Fibroblast of upper back skin (primary cell): ENCODE data around the gene SASH3.

Experiments used
- DNase-seq: peaks from one replicate; pipeline ENCODE4 v3.0.0-alpha.2; 2013

SASH3 gene

DNA sequence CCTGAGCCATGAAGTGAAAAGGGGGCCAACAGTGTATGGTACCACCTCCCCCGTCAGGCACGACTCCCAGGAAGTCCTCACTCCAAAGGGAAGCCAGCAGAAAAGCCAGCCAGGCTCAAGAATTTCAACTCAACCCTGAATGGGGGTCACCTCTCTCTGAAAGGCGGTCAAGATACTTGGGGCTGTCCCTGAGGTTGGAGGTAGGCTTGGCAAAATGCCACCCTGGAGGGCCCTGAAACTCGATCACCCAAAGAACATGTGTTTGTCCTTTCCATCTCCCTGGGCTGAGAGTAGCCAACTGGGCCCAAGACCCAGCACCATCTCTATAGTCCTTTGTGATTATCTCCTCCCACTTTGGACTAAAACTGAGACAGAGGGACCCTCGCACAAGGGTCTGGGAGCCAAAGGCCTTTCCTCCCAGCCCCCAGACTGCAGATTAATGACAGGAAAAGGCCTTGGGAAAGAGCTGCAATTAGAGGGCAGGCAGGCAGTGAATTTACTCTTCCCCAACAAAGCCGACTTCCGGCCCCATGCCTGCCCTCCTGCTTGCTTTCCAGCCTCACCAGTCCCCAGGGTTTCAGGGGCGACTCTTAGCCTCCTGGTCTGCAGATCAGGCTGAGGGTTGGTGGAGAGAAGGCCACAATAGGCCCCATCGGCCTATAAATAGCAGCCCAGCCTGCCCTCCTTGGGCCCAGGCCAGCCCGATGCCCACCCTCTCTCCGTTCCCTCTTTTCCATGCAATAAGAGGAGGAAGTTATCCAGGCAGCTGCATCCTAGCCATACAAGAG lies 5.6 kb downstream of the SASH3 start:
- DNase-seq: no peak

DNA sequence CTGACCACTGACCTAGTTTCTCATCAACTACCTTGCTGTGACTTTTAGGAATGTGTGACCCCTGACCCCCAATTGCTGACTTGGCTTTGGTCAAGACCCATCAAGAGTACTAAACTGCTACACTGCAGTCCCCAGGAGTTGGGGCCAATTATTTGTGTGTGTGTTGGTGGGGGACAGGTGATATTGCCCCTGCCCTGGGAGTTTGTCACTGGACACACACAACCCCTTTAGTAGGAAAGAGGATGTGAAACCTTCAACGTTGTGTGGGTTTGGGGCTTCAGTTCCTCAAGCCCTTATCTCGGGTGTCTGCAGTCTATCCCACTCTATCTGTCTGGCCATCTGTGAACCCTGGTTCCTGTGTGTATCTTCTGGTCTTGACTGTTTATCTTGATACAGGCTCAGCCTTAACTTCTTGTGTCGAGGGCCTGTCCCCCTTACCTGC lies 6.5 kb downstream of the SASH3 start:
- no peak for DNase-seq

DNA sequence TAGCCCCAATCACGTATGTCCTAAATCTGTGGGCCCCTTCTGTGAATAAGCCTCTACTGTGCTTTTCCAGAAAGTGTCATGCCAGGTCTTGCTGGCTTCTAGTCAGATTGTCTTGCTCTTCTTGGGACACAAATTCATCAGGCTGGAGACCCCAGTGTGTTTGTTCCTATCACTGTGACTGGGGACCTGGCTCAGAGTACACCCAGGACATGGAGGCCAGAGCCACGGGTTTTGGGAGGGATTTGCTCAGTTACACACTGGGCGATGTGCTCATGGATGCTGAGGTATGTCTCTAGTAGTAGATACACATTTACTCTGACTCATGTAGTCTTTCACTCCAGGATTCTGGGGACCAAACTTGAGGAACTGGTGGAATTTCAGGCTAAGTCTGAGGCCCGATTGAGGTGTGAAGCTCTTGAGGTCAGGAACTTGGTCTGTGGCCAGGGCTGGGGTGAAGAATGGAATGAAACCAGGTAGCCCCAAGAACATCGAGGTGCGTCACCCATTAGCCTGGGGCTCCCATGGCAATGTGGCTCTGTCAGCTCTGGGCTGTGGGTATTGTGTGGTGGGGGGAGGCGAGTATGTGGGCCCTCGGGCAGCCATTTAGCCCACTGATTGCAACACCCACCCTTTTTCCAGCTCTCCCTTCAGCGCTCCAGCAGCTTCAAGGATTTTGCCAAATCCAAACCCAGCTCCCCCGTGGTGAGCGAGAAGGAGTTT lies 7.7 kb downstream of the SASH3 start:
- no peak for DNase-seq

GRCh38 chrX:129788527-129788926 lies 8.8 kb downstream of the SASH3 start:
- DNase-seq: no peak

GRCh38 chrX:129790146-129790545 lies 10.4 kb downstream of the SASH3 start:
- DNase-seq: no peak

- no peak for DNase-seq
These were observed 11.1 kb downstream of the SASH3 start for GRCh38 chrX:129790808-129791207.

DNA sequence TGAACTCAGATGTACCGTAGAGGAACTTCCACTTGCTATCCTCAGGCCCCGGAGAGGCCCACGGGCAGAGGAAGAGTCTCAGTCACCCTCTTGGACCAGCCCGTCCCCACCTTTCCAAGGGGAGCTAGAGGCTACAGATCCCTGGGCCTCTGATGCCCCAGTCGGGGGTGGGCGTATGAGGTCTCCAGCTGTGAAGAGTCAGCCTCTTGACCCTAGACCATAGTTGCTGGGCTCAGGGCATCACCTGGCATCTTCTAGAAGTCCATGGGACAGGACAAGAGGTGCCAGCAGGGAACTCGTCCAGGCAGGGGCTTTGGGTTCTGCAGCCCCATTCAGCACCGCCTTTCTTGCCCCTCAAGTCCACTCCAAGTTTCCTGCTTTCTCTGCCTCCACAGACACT lies 11.6 kb downstream of the SASH3 start:
- no peak for DNase-seq

GRCh38 chrX:129791961-129792570 lies 12.3 kb downstream of the SASH3 start:
- DNase-seq: no peak

DNA sequence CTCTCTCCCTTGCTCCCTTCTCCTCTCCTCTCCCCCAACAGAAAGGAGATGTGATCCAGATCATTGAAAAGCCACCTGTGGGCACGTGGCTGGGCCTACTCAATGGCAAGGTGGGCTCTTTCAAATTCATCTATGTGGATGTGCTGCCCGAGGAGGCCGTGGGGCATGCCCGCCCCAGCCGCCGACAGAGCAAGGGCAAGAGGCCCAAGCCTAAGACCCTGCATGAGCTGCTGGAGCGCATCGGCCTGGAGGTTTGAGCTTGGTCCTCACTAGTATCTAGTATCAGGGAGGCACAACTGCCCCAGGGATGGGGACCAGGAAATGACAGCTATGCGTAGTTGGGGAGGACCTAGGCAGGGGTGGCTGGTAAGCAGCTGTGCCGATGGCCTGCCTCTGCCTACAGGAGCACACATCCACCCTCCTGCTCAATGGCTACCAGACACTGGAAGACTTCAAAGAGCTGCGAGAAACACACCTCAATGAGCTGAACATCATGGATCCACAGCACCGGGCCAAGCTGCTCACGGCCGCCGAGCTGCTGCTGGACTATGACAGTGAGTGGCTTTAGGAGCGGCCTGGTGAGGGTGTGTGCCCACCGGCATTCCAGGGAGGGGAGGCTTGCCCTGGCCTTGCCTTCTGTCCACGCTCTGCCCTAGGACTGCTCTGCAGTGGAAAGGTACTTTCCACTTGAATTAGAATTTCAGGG lies 13.0 kb downstream of the SASH3 start:
- no peak for DNase-seq

- no peak for DNase-seq
These were observed 13.9 kb downstream of the SASH3 start for GRCh38 chrX:129793604-129794191.

DNA sequence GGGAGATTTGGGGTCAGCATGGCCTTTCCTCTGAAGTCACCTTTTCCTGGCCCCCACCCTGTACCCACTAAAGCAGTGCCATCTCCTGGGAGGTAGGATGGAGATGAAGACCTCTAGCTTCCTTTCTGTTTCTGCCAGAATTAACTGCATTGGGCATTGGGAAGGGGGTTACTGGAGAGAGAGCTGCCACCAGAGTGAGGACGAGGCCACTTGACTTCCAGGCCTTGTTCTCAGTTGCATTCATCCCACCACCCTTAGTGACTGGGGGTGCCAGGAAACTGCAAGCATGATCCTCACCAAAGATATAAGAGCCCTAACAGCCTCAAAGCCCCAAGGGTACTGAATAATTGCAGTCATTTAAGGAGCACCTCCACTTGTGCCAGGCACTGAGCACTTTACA lies 15.8 kb downstream of the SASH3 start:
- no peak for DNase-seq

GRCh38 chrX:129797251-129797906 lies 17.6 kb downstream of the SASH3 start:
- DNase-seq: no peak

DNA sequence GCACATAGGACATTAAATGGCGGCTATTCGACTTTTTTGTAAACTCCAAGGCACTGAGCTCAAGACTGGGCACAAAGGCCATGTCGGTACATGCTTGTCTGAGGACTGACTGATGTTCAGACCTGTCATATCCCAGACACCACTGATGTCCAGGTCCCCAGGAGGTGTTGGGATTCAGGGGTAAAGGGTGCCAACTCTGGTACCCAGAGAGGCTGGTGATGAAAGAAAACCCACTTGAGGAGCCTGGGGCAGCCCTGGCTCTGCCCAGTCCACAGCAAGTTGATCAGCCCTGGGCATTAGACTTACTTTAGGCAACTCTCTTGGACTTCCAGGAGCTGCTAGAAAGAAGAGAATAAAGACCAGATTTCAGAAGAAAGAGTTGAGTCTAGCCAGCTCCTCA lies 18.7 kb downstream of the SASH3 start:
- DNase-seq: no peak

DNA sequence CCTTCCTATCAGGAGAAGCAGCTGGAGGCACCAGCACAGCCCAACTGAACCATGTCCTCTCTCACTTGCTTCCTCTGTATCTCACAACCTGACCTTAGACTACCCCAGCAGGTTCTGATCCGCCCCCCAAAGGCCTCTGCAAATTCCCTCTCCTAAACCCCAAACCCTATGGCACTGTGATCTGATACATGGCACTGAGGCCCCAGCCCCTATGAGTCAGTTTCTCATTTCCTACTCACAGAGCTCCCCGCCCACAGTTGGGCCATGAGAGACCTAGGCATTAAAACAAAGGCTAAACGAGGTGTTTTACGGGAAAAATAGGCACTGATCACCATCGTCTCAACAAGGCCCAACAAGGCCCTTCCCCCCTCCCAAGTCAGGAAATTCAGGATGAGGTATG lies 19.1 kb downstream of the SASH3 start:
- no peak for DNase-seq

DNA sequence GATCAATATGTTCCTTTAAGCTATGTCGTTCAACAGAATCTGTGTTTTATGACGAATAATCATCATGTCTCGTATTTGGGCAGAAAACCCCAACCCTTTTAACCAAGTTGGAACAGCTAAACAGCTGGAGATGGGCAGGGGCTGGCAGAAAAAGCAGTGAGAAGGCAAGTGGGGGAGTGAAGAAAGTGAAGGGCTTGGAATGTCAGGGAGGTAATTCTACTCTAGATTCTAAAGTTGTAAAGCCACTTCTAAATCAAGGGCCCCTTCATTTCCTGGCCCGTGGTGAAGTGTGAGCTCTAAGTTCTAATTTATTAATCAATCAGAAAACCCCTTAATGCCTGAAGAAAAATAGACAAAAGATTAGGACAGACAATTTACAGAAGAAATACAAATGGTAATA lies 20.4 kb downstream of the SASH3 start:
- DNase-seq: no peak

GRCh38 chrX:129802863-129803262 lies 23.1 kb downstream of the SASH3 start:
- no peak for DNase-seq

- DNase-seq: no peak
These were observed 25.1 kb downstream of the SASH3 start for GRCh38 chrX:129804806-129805205.

DNA sequence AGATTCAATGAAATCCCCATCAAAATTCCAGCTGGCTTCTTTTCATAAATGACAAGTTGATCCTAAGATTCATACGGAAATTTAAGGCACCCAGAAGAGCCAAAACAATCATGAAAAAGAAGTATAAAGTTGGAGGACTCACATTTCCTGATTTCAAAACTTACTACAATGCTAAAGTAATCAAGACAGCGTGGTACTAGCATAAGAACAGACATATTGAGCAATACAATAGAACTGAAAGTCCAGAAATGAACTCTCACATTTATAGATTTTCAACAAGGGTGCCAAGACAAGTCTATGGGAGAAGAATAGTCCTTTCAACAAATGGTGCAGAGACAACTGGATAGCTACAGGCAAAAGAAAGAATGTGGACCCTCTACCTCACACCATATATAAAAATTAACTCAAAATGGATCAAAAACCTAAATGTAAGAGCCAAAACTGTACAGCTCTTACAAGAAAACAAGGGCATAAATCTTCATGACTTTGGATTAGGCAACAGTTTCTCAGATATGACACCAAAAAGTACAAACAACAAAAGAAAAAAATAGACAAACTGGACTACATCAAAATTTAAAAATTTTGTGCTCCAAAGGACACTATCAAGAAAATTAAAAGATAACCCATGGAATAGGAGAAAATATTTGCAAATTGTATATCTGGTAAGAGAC lies 28.5 kb downstream of the SASH3 start:
- no peak for DNase-seq

DNA sequence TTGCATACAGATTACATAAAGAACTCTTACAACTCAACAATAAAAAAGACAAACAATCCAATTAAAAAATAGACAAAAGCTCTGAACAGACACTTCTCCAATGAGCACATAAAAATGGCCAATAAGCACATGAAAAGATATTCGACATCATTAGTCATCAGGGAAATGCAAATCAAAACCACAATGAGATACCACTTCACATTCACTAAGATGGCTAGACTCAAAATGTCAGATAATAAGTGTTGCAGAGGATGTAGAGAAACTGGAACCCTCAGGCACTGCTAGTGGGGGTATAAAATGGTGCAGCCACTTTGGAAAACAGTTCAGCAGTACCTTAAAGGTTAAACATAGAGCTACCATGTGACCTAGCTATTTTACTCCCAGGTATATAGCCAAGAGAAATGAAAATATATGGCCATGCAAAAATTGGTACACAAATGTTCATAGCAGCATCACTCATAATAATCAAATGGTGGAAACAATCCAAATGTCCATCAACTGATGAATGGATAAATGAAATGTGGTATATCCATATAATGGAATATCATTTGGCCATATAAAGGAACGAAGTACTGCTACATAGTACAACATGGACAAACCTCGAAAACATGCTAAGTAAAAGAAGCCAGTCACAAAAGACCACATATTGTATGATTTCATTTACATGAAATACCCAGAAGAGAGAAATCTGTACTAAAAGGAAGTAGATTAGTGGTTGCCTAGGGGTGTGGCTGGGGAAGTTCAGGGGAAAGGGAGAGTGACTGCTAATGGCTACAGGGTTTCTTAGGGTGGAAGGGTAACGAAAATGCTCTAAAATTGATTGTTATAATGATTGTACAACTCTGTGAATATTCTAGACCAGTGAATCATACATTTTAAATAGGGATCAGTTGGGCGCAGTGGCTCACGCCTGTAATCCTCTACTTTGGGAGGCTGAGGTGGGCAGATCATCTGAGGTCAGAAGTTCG lies 29.4 kb downstream of the SASH3 start:
- no peak for DNase-seq

DNA sequence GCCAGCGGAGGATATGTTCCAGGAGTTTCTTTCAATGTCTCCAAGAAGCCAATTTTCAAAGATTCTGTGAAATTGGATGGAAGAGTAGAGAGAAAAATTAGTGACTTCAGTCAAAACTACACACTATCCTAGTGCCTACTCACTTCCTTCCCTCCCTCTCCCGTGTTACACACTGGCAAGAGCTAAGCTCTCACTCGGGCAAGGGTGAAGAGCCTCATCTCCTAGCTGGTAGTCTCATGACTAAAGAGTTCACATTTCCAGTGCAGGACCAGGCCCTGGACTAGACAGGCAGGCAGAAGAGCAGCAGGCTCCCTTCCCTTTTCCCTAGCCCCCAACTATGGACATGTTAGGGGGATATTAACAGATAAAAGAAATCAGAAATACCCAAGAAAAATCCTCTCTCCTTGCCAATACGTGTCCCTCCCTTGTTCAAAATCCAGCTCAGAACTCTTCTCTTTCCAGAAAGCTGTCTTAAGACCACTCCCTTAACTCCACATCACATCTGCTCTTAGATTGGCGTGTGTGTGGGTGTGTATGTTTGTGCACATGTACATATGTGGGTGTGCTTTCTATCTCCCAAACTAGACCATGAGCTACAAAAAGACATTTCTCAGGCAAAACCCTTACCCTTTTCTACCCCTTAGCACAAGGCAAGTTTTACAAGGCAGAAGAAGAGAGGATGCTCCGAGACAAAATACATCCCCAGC lies 34.1 kb downstream of the SASH3 start:
- DNase-seq: no peak
